ENCODE data around the gene EPG5. TPM values are rescaled to one million over a fixed set of nuclear protein-coding genes. Genes with fewer than 3 reads are reported as not detected.

EPG5 gene
- total RNA-seq, 1 donor from 2014 or later, result 34.0 TPM

DNA sequence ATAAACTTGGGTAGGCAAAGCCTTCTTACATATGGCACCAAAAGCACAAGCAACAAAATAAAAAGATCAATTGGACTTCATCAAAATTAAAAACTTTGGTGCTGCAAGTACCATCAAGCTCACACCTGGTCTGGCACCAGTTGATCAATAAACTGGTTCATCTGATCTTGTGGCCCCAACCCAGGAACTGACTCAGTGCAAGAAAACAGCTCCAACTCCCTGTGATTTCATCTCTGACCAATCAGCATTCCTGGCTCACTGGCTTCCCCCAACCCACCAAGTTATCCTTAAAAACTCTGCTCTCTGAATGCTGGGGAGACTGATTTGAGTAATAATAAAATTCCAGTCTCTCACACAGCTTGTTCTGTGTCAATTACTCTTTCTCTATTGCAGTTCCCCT, 8.4 kb downstream of the EPG5 start:
- Histone ChIP-seq H2AFZ (replicated peaks) (no peak overlapping the region), H3F3A (ENCODE audit: low read depth) (no peaks in the 10 kb centered on the region), H3K4me2 (no peak overlapping the region), H4K20me1 (ENCODE audit: low read depth) (peaks cover 7% of the 10 kb centered on the region), H3K4me3 (no peak overlapping the region), H3K9me3 (ENCODE audit: low read depth) (no peaks in the 10 kb centered on the region), H3K27me3 (no peaks in the 10 kb centered on the region), H3K27ac (no peak overlapping the region), H3K4me1 (no peaks in the 10 kb centered on the region), H3K9ac (no peak overlapping the region), H3K79me2 (ENCODE audit: low read depth) (peaks cover 5% of the 10 kb centered on the region), H3K36me3 (no peaks in the 10 kb centered on the region)
- Mint-ChIP-seq H3K9me3 (no peaks in the 10 kb centered on the region), H3K4me1 (no peaks in the 10 kb centered on the region), H3K27me3 (ENCODE audit: insufficient read depth, low read depth) (no peaks in the 10 kb centered on the region), H3K36me3 (peaks cover 2% of the 10 kb centered on the region), H3K4me3 (no peak overlapping the region), H3K27ac (no peak overlapping the region)
- TF ChIP-seq, protein P1, sequence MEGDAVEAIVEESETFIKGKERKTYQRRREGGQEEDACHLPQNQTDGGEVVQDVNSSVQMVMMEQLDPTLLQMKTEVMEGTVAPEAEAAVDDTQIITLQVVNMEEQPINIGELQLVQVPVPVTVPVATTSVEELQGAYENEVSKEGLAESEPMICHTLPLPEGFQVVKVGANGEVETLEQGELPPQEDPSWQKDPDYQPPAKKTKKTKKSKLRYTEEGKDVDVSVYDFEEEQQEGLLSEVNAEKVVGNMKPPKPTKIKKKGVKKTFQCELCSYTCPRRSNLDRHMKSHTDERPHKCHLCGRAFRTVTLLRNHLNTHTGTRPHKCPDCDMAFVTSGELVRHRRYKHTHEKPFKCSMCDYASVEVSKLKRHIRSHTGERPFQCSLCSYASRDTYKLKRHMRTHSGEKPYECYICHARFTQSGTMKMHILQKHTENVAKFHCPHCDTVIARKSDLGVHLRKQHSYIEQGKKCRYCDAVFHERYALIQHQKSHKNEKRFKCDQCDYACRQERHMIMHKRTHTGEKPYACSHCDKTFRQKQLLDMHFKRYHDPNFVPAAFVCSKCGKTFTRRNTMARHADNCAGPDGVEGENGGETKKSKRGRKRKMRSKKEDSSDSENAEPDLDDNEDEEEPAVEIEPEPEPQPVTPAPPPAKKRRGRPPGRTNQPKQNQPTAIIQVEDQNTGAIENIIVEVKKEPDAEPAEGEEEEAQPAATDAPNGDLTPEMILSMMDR (IDR thresholded peaks at IDR 0.05), result no peak
- no peak for TF ChIP-seq EZH2phosphoT487 (IDR thresholded peaks at IDR 0.05)
- no peak for TF ChIP-seq EZH2 (IDR thresholded peaks at IDR 0.05)
- DNase-seq (ENCODE audit: low spot score), result no peak

DNA sequence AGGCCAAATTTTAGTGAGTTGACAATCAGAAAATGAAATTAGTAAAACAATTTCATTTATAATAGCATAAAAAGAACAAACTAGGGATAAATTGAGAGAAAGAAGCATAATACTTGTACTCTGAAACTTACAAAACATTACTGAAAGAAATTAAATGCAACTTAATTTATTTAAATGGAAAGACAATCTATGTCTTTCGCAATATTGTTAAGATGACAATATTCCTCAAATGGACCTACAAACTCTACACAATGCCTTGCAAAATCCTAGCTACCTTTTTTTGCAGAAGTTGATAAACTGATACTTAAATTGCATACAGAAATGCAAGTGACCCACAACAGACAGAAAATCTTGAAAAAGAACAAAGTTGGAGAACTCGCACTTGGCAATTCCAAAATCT, 9.1 kb downstream of the EPG5 start:
- Histone ChIP-seq H3F3A (ENCODE audit: low read depth) (no peaks in the 10 kb centered on the region), H4K20me1 (ENCODE audit: low read depth) (peaks cover 7% of the 10 kb centered on the region), H3K36me3 (no peaks in the 10 kb centered on the region), H3K4me3 (no peak overlapping the region), H3K4me1 (no peaks in the 10 kb centered on the region), H3K9me3 (ENCODE audit: low read depth) (no peaks in the 10 kb centered on the region), H3K27me3 (no peaks in the 10 kb centered on the region), H2AFZ (replicated peaks) (no peak overlapping the region), H3K27ac (no peak overlapping the region), H3K9ac (no peak overlapping the region), H3K79me2 (ENCODE audit: low read depth) (peaks cover 5% of the 10 kb centered on the region), H3K4me2 (no peak overlapping the region)
- TF ChIP-seq EZH2phosphoT487 (IDR thresholded peaks at IDR 0.05) (no peak), EZH2 (IDR thresholded peaks at IDR 0.05) (no peak)
- TF ChIP-seq, protein P1 (IDR thresholded peaks at IDR 0.05), result no peak
- no peaks in the 10 kb centered on the region for H3K4me1 Mint-ChIP-seq
- no peaks in the 10 kb centered on the region for H3K27me3 Mint-ChIP-seq (ENCODE audit: insufficient read depth, low read depth)
- no peak overlapping the region for H3K27ac Mint-ChIP-seq
- no peak overlapping the region for H3K4me3 Mint-ChIP-seq
- no peak for DNase-seq (ENCODE audit: low spot score)
- H3K9me3 Mint-ChIP-seq, result no peaks in the 10 kb centered on the region
- peaks cover 8% of the 10 kb centered on the region for H3K36me3 Mint-ChIP-seq

DNA sequence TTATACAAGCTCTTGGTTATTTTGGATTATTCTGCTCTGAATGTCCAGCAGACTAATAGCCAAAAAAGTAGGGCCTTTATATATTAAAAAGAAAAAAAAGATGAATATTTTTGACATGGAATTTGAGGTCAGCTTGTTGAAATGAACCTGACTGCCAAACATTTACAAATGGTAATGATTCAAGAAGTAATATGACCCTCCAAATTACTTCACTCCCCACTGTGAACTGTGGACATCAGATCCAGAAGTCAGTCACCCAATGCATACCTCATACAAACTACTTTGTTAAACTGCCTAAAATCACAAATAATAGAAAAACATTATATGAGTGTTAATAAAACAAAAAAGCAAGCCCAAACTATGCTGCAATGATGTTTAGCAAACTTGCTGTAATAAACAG, 10.0 kb downstream of the EPG5 start:
- H3K36me3 ChIP-seq, result no peaks in the 10 kb centered on the region
- H3K27me3 ChIP-seq, result no peaks in the 10 kb centered on the region
- Mint-ChIP-seq H3K36me3 (peaks cover 11% of the 10 kb centered on the region), H3K4me3 (no peak overlapping the region), H3K27ac (no peak overlapping the region), H3K4me1 (no peaks in the 10 kb centered on the region), H3K9me3 (no peaks in the 10 kb centered on the region), H3K27me3 (ENCODE audit: insufficient read depth, low read depth) (no peaks in the 10 kb centered on the region)
- H4K20me1 ChIP-seq (ENCODE audit: low read depth), result peaks cover 7% of the 10 kb centered on the region
- H3K4me1 ChIP-seq, result no peaks in the 10 kb centered on the region
- H3K9ac ChIP-seq, result no peak overlapping the region
- no peak overlapping the region for H3K4me2 ChIP-seq
- no peaks in the 10 kb centered on the region for H3K9me3 ChIP-seq (ENCODE audit: low read depth)
- peaks cover 5% of the 10 kb centered on the region for H3K79me2 ChIP-seq (ENCODE audit: low read depth)
- no peak for DNase-seq (ENCODE audit: low spot score)
- no peak overlapping the region for H3K27ac ChIP-seq
- no peak overlapping the region for H2AFZ ChIP-seq (replicated peaks)
- TF ChIP-seq EZH2 (IDR thresholded peaks at IDR 0.05) (no peak), EZH2phosphoT487 (IDR thresholded peaks at IDR 0.05) (no peak)
- TF ChIP-seq, protein P1 (IDR thresholded peaks at IDR 0.05), result no peak
- no peaks in the 10 kb centered on the region for H3F3A ChIP-seq (ENCODE audit: low read depth)
- no peak overlapping the region for H3K4me3 ChIP-seq

Measured in neural progenitor cell (in vitro differentiated cells).